ENCODE results near the gene B3GALT4.

B3GALT4 gene

DNA sequence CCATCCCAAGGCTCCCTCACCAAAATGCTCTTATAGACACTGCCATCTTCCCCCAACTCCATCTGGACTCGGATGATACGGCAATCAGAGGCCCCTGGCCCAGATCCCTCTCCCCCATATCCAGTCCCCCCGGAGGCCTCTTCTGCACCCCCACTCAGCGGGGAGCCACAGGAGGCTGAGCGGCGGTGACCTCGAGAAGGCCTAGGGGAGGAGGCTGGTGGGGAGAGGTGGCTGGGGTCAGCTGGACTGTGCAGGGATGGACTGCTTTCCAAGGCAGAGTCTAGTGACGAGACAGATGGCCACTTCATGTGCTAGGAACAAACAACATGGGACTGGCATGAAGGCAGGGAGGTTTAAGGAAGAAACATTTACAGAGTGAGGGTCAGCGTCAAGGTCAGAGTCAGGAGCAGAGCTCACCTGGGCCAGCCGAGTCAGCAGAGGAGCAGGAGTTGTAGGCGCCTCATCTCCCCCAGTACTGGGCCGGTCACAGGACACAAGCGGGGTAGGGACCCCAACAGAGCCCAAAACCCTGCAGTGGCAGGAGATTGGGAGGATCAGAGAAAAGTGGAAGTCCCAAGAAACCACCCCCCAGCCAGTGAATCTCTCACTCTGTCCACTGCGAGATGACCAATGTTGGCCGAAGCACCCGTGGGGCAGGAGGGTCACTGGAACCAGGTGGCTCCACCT lies 16.2 kb downstream of the B3GALT4 start:
- no peak for DNase-seq (ENCODE audit: low read depth)

DNA sequence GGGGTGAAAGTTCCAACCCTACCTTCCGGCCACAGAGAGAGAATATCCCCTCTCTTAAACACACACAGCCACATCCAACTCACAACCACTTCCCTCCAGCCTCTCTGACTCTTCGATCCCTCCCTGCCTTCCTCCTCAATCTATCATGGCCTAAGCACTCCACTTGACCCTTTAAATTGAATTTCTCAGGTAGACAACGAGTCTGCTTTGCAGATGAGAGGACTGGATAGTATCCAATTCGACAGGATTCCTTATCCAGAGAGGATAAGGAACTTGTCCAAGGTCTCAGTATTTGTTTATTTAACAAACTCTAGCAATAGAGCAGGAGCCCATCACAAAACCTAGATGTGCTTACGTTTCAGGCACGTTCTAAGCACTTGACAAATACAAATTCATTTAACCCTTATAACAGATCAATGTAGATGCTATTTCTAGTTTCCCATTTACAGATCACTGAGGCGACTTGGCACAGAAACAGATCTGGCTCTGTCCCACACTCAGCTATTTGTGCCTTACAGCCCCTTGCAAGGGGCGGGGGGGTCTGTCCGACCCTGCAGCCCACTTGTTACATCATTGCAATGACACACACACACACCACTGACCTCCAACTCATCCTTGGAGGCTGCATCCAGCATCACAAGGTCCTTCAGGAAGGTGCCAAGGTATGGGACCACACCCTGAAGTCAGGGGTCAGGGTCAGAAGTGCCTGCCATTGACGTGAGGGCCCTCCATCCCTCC lies 17.3 kb downstream of the B3GALT4 start:
- no peak for DNase-seq (ENCODE audit: low read depth)

DNA sequence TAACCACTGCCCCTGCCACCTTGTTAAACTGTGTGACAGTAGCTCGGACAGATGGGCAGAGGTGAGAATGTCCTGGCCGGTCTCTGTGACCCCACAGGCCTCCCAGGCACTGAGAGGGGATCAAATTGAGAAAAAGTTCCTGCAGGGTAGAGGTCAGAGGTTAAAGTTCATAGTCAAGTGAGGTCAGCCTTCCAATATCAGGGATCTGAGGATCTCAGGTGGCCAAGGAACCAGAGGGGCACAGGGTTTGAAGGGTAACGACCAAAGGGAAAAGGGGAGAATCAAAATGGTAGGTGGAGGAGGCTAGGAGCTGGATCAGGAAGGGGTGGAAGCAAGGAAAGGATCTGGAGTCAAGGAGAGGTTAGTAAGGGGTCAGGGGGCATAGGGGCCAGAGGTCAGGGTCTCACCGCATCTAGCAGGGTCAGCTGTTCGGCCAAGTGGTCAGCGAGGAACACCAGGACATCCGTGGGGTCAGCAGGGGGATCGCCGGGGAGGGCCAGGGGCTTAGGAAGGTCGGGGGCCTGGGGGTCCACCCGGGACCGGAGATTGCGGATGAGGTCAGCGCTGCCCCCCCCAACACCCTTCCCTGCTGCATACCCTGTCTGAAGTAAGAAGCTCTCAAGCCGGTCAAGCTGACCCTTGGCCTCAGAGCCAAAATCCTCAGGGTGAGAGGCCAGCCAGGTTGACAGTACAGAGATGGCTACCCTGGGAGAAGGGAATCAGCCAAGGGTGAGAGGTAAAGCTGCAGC lies 18.9 kb downstream of the B3GALT4 start:
- no peak for DNase-seq (ENCODE audit: low read depth)

DNA sequence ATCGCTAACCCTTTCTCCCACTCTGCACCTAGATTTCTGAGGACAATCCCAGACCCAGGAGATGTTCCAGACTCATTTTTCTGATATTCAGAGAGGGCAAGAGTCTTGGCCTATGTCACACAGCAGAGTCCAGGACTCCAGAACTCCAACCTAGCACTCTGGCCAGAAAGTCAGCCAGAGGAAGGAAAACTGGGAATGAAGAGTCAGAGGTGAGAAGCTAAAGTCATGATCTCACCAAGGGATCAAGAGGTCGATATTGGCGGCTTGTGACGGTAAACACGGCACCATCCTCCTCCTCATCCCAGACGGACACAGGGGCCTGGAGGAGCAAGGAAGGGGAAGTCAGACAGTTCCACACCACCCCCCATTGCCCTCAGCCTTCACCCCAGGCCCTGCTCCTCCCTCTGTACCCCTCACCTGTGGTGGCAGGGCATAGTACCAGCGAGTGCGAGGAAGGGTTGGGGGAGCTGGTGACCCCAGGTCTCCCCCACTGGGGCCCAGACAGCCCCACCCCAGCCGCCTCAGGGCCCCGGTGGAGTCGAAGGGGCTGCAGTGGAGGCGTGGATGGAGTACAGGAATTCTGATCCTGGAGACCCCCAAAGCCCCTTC lies 20.0 kb downstream of the B3GALT4 start:
- no peak for DNase-seq (ENCODE audit: low read depth)

DNA sequence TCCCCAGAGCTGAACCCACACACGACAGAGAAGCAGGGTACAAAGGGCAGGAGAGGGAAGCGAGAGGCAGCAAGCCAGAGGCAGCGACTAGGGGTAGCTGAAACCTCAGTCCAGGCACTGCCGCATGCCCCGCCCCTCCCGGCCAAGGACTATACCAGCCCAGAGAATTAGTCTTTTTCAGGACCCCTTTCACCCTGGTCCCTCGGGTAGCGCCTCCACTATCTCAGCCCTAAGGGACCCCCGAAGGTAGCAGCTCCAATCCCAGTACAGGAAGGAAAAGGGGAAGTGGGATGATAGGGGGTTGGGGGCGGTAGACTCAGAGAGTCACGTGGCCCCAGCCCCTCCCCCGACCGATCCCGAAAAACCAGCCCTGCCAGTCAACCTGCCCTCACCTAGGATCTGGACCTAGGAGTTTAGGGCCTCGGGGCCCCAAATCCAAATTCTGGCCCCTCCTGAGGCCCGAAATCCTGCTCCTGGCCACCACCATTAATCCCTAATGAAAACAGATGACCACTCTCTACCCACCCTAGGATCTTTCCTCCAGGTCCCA lies 20.6 kb downstream of the B3GALT4 start:
- no peak for DNase-seq (ENCODE audit: low read depth)

DNA sequence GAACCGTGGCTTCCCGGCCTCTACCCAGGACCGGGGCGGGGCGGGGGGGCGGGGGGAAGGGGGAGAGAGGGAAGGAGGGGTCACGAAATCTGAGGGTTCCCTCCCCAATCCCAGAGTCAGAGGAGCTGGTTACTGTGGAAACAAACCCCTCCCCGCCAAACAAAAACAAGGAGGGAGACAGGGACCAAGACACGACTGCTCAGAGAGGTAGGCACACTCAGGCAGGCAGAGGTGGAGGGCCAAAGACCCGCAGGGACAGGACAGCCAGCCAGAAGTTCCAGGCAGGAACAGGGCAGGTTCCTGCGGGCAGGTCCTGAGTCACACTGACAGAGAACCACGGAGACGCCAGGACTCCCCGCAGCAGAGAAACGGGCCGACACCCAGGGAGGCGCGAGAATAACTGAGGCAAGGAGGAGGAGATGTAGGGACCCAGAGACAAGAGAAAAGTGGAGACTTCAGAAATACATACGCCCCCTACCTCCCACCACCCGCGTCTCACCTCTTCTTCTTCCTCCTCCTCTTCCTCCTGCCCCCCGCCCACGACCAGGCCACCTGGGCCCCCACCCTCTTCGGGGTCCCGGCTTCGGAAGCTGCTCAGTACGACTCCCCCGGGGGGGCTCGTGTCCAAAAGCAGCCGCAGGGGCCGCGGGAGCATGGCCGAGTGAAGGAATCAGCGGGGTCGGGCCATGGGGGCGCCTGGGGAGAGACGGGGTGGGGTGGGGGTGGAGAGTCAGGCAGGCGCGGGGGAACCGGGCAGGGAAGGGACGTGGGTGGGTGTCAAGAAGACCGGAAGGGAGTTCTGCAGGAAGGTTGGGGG lies 21.2 kb downstream of the B3GALT4 start:
- DNase-seq (ENCODE audit: low read depth), result peak; percentile 63

DNA sequence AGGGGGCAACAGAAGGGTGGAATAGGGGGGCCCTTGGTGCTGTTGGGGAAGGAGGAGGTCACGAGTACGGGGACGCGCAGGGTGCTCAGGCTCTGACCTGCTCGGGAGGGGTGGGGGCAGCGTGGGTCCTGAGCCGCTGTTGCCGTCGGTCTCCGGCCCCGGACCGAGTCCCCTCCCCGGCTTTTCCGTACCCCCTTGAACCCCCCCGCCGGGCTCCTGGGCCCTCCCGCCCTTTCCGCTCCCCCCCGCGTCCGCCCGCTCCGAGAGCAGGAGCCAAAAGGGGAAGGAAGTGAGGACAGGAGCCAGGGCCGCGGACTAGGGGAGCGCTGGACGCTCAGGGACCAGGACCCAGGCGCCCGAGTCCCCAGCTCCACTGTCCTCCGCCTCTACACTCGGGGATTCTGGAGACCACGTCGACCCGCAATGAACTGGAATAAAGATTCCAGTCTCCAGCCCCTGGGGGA lies 21.9 kb downstream of the B3GALT4 start, which contains the start of gene RGL2:
RGL2 (minus strand) TSS at position 170 of the 464 bp plus-strand sequence. CDS start 332 bp downstream, outside the sequence.
- no peak for DNase-seq (ENCODE audit: low read depth)

DNA sequence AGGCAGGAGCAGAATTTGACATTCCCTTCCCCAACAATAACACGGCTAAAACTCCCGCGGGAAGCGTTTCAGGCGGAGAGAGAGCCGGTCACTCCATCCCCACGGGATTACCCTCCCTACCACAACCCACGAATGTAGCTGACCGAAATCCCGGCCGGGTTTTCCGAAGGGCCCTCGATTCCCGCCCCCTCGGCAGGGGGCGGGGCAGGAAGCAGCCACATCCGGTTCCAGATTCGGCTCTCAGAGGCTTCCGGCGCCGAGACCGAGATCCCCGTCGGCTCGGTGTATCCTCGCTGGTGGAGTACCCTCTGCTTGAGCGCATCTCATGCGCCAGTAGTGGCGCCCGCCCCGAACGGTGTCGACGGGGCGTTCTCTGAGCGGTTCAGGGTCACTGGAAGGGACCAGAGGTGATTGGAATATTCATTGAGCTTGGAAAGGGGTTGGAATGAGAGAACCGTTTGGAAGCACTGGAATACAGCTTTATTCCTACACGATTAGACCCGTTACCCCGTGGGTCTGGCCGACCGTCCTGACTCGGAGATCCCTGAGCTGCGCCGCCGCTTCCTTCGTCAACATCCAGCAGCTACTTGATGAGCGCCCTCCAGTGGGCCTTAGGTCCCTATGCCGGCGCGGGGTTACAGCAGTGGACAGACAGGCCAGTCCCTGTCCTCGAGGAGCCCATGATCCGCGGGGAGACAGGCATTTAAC lies 22.5 kb downstream of the B3GALT4 start:
- peak; percentile 68 for DNase-seq (ENCODE audit: low read depth)

DNA sequence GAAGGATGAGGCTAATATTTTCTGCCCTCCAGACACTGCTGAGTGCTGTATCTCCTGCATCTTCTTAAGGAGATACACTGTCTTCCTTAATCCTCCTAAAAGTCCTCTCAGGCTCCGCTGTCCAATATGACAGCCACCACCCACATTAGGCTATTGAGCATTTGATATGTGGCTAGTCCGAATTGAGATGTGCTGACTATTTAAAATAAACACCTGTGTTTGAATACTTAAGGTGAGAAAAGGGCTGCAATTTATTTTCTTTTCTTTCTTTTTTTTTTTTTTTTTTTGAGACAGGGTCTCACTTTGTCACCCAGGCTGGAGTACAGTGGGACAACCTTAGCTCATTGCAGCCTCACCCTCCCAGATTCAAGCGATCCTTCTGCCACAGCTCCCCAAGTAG lies 25.0 kb downstream of the B3GALT4 start:
- no peak for DNase-seq (ENCODE audit: low read depth)

DNA sequence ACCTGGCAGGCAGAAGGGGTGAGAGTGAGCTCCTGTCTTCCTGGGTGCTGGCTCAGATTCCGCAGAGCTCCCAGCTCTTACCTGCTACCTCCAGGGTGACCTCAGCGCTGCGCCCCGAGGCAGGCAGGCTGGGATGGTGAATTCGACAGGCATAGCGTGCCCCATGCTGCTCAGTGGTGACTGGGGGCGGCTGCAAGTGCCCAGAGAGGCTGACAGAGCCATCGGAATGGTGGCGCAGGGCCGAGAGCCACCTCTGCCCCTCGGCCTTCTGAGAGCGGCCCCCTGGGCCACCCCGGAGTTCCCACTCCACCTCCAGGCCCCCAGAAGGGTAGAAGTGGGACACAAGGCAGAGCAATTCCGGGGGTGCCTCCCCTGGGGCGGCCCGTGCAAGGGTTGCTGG lies 27.3 kb downstream of the B3GALT4 start:
- DNase-seq (ENCODE audit: low read depth), result no peak

DNA sequence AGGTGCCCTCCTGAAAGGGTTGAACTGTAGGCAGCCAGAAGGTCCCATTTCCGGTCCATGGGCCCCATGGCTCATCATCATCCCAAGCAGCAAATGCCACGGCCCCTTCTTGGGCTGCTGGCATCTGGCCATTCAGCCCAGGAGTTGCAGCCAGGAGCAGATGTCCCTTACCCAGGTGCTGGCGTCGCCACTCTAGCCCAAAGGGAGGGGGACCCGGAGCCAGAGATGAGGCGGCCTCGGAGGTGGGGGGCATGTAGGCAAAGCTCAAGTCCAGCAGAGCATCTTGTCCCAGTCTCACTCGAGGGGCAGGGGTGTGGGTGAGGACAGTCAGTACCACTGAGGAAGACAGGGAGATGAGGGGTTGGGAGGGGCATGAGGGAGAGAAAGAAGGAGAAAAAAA lies 28.1 kb downstream of the B3GALT4 start:
- no peak for DNase-seq (ENCODE audit: low read depth)

DNA sequence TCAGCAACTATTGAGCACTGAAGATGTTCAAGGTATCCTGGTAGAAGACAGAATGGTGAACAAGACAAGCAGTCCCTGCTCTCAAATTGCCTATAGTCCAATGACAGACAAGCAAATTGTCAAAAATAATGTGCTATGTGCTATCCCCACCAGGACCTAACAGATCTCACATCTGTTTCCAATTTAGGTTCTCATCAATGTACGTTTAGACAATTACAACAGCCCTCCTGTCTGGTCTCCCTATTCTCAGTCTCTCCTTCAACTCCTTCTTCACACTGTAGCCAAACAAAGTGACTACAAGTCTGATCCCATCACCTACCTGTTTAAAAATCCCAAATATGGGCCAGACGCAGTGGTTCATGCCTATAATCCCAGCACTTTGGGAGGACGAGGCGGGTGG lies 29.4 kb downstream of the B3GALT4 start:
- no peak for DNase-seq (ENCODE audit: low read depth)

DNA sequence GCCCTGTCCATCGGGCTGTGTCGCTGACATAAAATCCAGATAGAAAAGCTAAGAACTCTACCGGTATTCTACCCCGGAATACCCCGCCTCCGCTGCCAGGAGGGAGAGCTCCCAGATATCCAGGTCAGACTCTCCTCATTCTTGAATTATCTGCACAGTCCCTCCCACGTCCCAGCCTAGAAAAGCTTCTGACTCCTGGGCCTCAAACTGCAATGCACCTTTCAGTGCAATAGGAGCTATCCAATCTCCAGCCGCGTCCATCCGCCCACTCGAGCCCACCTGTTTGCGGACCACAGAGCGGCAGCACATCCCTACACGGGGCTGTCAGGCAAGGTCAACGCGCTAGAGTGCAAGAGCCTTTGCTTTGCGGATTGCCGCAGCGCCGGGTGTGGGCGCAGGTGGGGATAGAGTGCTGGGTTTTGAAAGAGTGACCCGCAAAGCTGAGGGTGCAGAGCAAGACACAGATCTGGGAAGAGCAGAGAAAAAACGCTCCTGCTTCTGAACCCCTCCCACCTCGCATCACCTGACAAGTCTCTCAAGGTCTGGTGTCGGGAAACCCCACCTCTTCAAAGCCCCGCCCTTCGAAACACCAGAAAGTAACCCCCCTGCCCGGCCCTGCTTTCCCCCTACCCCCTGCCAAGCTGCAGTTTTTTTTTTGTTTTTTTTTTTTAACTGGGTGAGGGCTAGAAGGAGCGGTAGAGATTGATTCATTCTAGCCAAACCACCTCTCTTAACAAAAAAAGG lies 35.6 kb downstream of the B3GALT4 start:
- DNase-seq (ENCODE audit: low read depth), result no peak

DNA sequence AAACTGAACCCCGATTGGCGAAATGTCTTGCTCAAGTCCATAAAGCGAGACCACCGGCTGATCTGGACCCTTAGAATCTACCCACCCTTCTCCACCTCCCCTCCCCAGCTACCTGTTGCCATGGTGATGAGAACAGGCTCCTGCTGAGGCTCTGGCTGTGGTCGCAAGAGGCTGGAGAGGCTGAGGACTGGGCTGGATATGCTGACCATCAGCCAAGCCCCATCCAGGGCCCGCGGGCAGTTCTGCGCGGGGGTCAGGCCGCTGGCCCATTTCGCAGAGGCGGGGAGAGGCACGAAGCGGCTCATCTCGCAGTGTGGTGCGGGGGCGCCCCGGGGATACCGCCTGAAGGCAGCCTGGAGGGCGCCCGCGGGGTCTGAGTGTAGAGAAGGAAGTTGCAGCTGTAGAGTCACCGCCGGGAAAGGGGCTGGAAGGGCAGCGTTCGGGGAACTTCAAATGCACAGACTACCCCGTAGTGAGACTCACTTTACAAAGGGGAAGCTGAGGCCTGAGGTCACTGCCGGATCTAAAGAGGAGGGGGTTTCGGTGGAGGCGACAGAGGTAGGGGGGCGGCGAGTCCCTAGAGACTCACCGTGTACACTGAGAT lies 36.3 kb downstream of the B3GALT4 start:
- DNase-seq (ENCODE audit: low read depth), result no peak

DNA sequence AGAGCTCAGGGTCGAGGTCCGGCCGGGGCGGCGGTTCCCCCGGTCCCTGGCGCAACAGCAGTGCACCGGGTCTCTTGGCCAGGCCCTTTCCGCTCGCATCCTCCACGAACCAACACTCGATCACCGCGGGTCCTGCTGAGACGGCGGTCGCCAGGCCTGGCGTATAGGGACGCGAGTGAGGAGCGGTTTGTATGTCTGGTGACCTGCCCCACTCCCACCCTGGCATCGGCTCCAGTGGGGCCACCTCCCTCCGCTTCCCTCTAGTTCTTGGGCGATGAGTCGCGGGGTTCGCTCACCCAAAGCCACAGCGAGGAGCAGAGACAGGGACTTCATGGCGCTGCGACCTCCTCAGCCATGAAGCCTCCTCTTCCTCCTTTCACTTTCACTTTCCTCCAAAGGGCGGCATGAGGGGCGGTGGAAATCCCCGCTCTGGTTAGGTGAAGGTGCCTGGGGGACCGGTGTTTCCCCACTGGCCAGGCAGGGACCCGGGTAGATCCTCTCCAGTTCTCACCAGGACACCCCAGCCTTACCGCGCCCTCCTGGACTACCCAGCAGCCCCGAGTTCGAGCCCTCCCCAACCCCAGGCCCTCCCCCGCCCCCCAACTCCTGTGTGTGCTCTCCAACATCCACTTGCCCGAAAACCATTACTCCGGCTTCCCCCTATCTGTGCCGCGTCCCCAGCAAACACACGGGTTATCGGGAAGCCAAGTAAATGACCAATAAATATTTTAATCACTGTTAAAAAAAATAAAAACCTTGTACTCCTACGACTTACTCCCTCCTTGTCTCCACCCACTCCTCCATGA lies 37.0 kb downstream of the B3GALT4 start, which contains the start of gene TAPBP:
TAPBP (minus strand) TSS at position 370 of the 806 bp plus-strand sequence; CDS start at position 333, 37 bp downstream.
- no peak for DNase-seq (ENCODE audit: low read depth)

DNA sequence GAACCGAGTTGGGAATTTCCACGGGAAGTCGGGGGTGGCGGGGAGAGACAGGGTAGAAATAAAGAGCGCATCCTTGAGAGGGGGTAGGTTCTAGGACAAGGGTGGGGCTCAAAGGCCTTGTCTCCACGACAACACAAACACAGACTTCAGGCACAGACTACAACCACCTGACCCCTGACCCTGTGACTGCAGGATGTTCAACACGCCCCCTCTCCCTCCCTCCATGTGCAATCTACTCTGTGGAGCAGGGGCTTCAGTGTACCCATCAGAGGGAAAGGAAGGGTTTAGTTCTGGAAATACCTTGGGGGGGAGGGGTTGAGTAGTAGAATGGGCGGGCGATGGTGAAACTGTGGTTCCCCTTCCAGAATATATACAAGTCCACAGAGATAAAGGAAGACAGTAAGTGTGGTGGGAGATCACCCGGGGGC lies 37.6 kb downstream of the B3GALT4 start:
- peak; percentile 56 for DNase-seq (ENCODE audit: low read depth)

DNA sequence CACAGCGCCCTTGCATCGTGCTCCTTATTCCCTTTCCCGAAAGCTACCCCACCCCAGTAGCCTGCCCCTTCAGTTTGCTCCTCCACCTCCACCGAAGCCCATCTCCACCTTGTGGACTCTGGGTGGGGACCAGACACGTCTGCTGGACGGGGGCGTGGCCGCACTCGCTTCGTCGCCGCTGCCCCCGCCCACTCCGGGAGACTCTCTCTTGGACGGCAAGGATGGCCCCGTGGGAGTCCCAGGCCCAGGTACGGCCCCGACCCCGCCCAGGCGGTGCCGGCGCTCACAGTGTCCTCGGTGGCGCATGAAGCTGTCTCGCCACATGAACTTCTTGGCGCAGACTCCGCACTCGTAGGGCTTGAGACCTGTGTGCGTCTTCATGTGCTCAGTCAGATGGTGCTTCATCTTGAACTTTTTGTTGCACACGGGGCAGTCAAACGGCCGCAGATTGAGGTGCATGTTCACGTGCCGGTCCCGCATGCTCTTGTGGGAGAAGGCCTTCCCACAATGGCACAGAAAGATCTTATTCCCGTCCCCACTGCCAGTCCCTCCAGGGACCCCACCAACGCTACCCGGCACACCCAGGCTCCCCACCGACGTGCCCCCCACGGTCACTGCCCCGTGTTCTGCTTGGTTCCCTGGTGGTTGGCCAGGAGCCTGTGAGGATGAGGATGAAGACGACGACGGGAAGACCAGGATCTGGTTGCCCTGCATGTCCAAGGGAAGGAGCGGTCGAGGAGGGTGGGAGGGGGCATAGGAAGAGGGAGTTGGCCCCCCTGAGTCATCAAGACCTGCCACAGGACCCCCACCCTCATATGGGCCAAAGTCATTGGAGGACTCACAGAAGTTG lies 38.2 kb downstream of the B3GALT4 start:
- no peak for DNase-seq (ENCODE audit: low read depth)

Data from HS-5 (cell line).